Uterus (tissue), 4 donors: ENCODE measurements around the gene BPIFB6. TPM values are rescaled to one million over a fixed set of nuclear protein-coding genes. Genes with fewer than 3 reads are reported as not detected.

Experiments
- DNase-seq, 2 donors: peaks; one replicate each; pipeline ENCODE4 v3.0.0-alpha.2; 2019 to 2020
- H3K27ac ChIP-seq, 2 donors: fragments of 200-600 bp; sonication (generic); 1 replicate in 1 of 2; 2 replicates in 1 of 2; pipeline ENCODE4 v1.5.1; 2016 to 2018
- H3K27me3 ChIP-seq, 2 donors: fragments of 200-600 bp; sonication (generic); one replicate each; pipeline ENCODE4 v1.5.1; 2018 to 2019; ENCODE audit warnings: control low read depth in 1 of 2
- H3K36me3 ChIP-seq, 2 donors: fragments of 200-600 bp; sonication (generic); one replicate each; pipeline ENCODE4 v1.5.1; 2019; ENCODE audit warnings: control low read depth in 1 of 2
- H3K4me1 ChIP-seq, 2 donors: fragments of 200-600 bp; sonication (generic); one replicate each; pipeline ENCODE4 v1.5.1; 2018 to 2019; ENCODE audit warnings: control low read depth in 1 of 2
- H3K4me3 ChIP-seq, 2 donors: fragments of 200-600 bp; sonication (generic); 1 replicate in 1 of 2; 2 replicates in 1 of 2; pipeline ENCODE4 v1.5.1; 2018 to 2019; ENCODE audit warnings: mild to moderate bottlenecking in 1 of 2
- H3K9me3 ChIP-seq, 2 donors: fragments of 200-600 bp; sonication (generic); one replicate each; pipeline ENCODE4 v1.5.1; 2019; ENCODE audit warnings: control low read depth in 1 of 2
- POLR2A ChIP-seq, 2 donors: fragments of 450-650 bp; IDR thresholded peaks; one replicate each; pipeline ENCODE4 v1.6.1; 2016; ENCODE audit warnings: antibody characterized with exemption in 2 of 2, mild to moderate bottlenecking in 1 of 2, moderate library complexity in 1 of 2
- intact Hi-C: fragments of 100-400 bp; cut with DNase I; formaldehyde crosslinking; loops from one replicate; pipeline ENCODE4 v1.15.1; 2023; ENCODE audit warnings: low total_unique reads
- total RNA-seq, 4 donors: library from RNA; depleted of rRNA in 3 of 4; stranded (reverse); fragments of >200 nt in 3 of 4; gene quantifications; one replicate each; pipeline versions ENCODE4 v1.1.0 to v1.2.4, GENCODE V29; 2014 to 2023
- TF ChIP-seq, protein P1 (sequence below), 4 experiments: fragments of 200-600 bp in 2 of 4; fragments of 450-650 bp in 2 of 4; sonication (generic) in 2 of 4; IDR thresholded peaks; one replicate each; pipeline ENCODE4 v1.5.1; 2016 to 2019; ENCODE audit warnings: antibody characterized with exemption in 4 of 4, mild to moderate bottlenecking in 2 of 4, moderate library complexity in 1 of 4
- donor health status: DM: yes; HTN: yes; CAD: no.

BPIFB6 gene
- total RNA-seq, 4 donors from 2014 or later: not detected

DNA sequence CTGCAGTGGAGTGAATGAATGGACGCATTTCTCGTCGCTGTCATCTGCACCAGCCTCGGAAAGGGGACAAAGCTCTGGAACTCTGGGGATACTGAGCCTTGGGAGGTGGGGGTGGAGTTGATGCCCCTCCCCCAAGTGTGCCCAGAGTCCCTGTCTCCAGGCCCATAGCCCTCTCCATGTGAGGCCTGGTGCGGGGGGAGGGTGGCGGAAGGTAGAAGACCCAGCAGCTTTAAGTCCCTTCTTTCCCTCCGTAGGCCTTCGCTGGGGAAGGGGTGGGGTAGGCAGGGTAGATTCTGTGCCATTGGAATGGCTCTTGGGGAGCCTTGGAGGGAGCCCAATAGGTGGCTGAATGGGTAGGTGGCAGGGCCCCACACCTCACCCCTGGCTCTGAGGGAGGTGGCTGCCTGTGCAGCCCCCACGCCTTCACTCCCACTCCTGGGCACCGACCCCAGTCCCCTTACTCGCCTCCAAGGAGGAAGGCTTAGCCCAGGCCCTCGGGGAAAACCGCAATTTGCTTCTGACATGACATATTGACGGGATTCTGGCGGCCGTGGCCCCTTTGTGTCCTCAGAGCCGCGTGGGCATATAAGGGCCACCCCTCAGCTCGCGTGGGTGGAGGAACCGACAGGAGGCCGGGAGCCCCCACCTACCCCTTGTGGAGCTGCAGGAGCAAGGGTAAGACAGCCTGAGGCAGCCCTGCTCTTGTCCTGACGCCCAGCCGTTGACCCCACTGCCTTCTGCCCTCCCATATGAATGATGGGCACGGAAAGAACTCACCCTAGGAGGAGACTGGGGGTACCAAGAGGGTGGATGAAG lies 22.1 kb downstream of the BPIFB6 start, which contains the start of gene BPIFB3:
Gene BPIFB3, plus strand, starts transcription at position 613 of the 816 bp plus-strand sequence. CDS start 1,533 bp downstream, outside the sequence.
- Histone ChIP-seq H3K4me3 (no peak within 1 kb of the TSS), H3K27me3 (no peaks in the 10 kb centered on the region), H3K4me1 (no peaks in the 10 kb centered on the region), H3K36me3 (no peaks in the 10 kb centered on the region), H3K27ac (no peak within 1 kb of the TSS), H3K9me3 (no peaks in the 10 kb centered on the region)
- DNase-seq: no peak
- intact Hi-C loops: no loop called here
- TF ChIP-seq POLR2A (IDR thresholded peaks at IDR 0.05): no peak
- TF ChIP-seq, protein P1, sequence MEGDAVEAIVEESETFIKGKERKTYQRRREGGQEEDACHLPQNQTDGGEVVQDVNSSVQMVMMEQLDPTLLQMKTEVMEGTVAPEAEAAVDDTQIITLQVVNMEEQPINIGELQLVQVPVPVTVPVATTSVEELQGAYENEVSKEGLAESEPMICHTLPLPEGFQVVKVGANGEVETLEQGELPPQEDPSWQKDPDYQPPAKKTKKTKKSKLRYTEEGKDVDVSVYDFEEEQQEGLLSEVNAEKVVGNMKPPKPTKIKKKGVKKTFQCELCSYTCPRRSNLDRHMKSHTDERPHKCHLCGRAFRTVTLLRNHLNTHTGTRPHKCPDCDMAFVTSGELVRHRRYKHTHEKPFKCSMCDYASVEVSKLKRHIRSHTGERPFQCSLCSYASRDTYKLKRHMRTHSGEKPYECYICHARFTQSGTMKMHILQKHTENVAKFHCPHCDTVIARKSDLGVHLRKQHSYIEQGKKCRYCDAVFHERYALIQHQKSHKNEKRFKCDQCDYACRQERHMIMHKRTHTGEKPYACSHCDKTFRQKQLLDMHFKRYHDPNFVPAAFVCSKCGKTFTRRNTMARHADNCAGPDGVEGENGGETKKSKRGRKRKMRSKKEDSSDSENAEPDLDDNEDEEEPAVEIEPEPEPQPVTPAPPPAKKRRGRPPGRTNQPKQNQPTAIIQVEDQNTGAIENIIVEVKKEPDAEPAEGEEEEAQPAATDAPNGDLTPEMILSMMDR (IDR thresholded peaks at IDR 0.05): no peak

DNA sequence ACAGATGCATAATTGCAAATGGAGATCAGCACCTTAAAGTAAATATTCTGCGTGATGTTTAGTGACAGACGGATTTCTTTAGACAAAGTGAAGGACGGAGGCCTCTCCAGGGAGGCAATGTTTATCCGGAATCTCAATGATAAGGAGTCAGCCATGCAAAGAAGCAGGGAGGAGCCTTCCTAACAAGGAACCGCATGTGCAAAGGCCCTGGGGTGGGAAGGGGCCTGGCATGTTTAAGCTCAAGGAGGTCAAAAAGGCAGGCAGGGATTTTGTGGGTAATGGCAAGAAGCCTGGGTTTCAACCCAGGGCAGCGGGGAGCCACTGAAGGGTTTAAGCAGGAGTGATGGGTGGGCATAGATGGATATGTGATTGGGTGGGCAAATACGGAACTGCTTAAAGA lies 22.9 kb downstream of the BPIFB6 start:
- H3K27me3 ChIP-seq: no peaks in the 10 kb centered on the region
- intact Hi-C loops: no loop called here
- no peaks in the 10 kb centered on the region for H3K36me3 ChIP-seq
- H3K9me3 ChIP-seq: no peaks in the 10 kb centered on the region
- H3K4me3 ChIP-seq: no peak overlapping the region
- H3K4me1 ChIP-seq: no peaks in the 10 kb centered on the region
- H3K27ac ChIP-seq: no peak overlapping the region
- TF ChIP-seq, protein P1 (IDR thresholded peaks at IDR 0.05): no peak
- no peak for TF ChIP-seq POLR2A (IDR thresholded peaks at IDR 0.05)
- DNase-seq: no peak

DNA sequence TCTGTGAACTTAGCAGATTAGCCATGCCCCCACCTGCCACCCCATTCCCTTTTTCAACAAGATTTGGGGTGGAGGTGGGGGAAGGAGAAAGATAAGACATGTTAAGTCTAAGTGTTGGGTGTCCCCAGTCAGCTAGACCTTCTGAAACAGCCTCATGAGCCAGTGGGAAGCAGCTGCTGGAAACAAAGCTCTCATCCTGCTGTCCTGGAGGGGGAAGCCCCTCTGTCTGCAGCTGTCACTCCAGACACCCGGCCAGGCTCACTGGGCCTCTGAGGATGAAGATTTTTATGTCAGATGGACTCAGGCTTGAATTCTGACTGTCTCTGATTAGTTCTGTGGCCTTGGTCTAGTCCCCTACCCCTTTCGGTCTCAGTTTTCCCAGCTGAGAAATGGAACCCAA lies 23.3 kb downstream of the BPIFB6 start:
- intact Hi-C loops: no loop called here
- no peak for DNase-seq
- no peak overlapping the region for H3K27ac ChIP-seq
- H3K9me3 ChIP-seq: no peaks in the 10 kb centered on the region
- H3K4me1 ChIP-seq: no peaks in the 10 kb centered on the region
- no peak overlapping the region for H3K4me3 ChIP-seq
- TF ChIP-seq, protein P1 (IDR thresholded peaks at IDR 0.05): no peak
- no peak for TF ChIP-seq POLR2A (IDR thresholded peaks at IDR 0.05)
- no peaks in the 10 kb centered on the region for H3K27me3 ChIP-seq
- H3K36me3 ChIP-seq: no peaks in the 10 kb centered on the region

DNA sequence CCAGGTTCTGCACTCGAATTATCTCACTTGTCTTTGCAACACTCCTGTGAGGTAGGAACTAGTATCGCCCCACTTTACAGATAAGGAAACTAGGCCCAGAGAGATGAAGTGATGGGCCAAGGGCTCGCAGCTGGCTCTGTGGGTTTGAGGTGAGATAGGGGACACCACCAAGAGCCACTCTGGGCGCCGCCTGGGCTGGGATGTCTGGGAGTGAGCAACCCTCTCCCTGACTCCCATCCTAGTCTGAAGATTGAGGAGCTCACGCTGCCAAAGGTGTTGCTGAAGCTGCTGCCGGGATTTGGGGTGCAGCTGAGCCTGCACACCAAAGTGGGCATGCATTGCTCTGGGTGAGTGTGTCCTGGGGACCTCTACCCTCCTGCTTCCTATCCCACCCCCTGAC lies 27.7 kb downstream of the BPIFB6 start:
- Histone ChIP-seq H3K36me3 (no peaks in the 10 kb centered on the region), H3K9me3 (no peaks in the 10 kb centered on the region), H3K27ac (no peak overlapping the region), H3K4me3 (no peak overlapping the region), H3K27me3 (no peaks in the 10 kb centered on the region), H3K4me1 (no peaks in the 10 kb centered on the region)
- DNase-seq: no peak
- intact Hi-C loops: no loop called here
- no peak for TF ChIP-seq POLR2A (IDR thresholded peaks at IDR 0.05)
- TF ChIP-seq, protein P1 (IDR thresholded peaks at IDR 0.05): no peak

DNA sequence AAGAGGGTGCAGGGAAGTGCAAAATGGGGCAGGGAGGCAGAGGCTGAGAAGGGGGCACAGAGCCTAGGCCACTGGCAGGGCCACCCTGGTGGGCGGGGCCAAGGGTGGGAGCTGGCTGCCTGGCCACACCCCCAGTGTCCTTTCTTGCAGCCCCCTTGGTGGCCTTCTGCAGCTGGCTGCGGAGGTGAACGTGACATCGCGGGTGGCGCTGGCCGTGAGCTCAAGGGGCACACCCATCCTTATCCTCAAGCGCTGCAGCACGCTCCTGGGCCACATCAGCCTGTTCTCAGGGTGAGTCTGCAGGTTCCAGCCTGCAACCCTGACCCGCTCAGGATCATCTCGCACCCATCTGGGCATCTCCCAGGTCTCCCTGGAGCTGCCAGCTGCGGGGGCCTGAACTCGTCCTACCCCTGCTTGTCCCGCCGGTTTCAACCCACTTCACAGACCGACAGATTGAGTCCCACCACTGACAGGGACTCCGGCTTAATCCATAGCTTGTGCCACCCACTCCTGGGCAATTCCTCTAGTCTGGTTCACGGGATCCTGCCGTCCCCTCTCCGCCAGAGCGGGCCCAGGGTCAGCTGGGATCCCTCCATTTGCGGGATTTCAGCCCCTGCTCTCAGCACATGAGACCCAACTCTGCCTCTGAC lies 28.4 kb downstream of the BPIFB6 start:
- intact Hi-C loops: no loop called here
- no peaks in the 10 kb centered on the region for H3K9me3 ChIP-seq
- DNase-seq: no peak
- no peaks in the 10 kb centered on the region for H3K36me3 ChIP-seq
- H3K4me3 ChIP-seq: no peak overlapping the region
- no peak overlapping the region for H3K27ac ChIP-seq
- H3K4me1 ChIP-seq: no peaks in the 10 kb centered on the region
- H3K27me3 ChIP-seq: no peaks in the 10 kb centered on the region
- TF ChIP-seq, protein P1 (IDR thresholded peaks at IDR 0.05): no peak
- no peak for TF ChIP-seq POLR2A (IDR thresholded peaks at IDR 0.05)
